Cardiac fibroblast (primary cell): ENCODE results near the gene APLF.

ENCODE experiments used
- DNase-seq, 2 donors: peaks; one replicate each; pipeline versions ENCODE4 v3.0.0 to v3.0.0-alpha.2; 2010; ENCODE audit warnings: low read depth in 2 of 2
- H3K4me3 ChIP-seq, 2 donors: replicated peaks in 1 of 2; 1 replicate in 1 of 2; 2 replicates in 1 of 2; pipeline ENCODE4 v1.5.1; 2011; ENCODE audit warnings: low read depth in 2 of 2, low read length in 2 of 2, mild to moderate bottlenecking in 2 of 2, moderate library complexity in 1 of 2
- CTCF ChIP-seq: IDR thresholded peaks from one replicate; pipeline ENCODE4 v1.5.1; 2011; ENCODE audit warnings: low read depth, mild to moderate bottlenecking, low read length, inconsistent platforms

Gene APLF

GRCh38 chr2:68452158-68452900 lies 15.1 kb upstream of the APLF start:
- TF ChIP-seq CTCF: no peak
- no peak overlapping the region for H3K4me3 ChIP-seq
- DNase-seq: no peak

- DNase-seq: no peak
- no peak for TF ChIP-seq CTCF
- H3K4me3 ChIP-seq: no peak overlapping the region
These were observed 13.5 kb upstream of the APLF start for GRCh38 chr2:68453761-68454360.

GRCh38 chr2:68454719-68455118 lies 12.7 kb upstream of the APLF start:
- no peak overlapping the region for H3K4me3 ChIP-seq
- DNase-seq: no peak
- TF ChIP-seq CTCF: no peak

GRCh38 chr2:68456198-68456597 lies 11.2 kb upstream of the APLF start:
- H3K4me3 ChIP-seq: no peak overlapping the region
- TF ChIP-seq CTCF: no peak
- DNase-seq: no peak

- DNase-seq: peak; percentile 35 to 64
- TF ChIP-seq CTCF: no peak
- no peak overlapping the region for H3K4me3 ChIP-seq
These were observed 8.4 kb upstream of the APLF start for GRCh38 chr2:68458981-68459380.

GRCh38 chr2:68463287-68463877 lies 4.0 kb upstream of the APLF start:
- peak; percentile 65 for TF ChIP-seq CTCF
- no peak overlapping the region for H3K4me3 ChIP-seq
- peak; percentile 77 to 78 for DNase-seq
